RWPE1 (cell line): ENCODE measurements around the gene CLMN.
"Not testable (repeated sequence)": the region's sequence is repeated elsewhere in the genome, so short reads cannot be mapped to it uniquely, and the experiment has no call there.

Experiments
- CTCF ChIA-PET: fragments of 350-600 bp; sonication (Branson Sonifier 250); formaldehyde crosslinking; extraction: SDS; loops from one replicate; lab custom pipeline; 2021; lab: Yijun Ruan, JAX
- POLR2A ChIA-PET: fragments of 400-600 bp; formaldehyde crosslinking; extraction: SDS; loops from one replicate; lab custom pipeline; 2020; ENCODE audit warnings: antibody characterized with exemption; ENCODE audit not compliant: low non-redundant PET; lab: Yijun Ruan, JAX
- DNase-seq: peaks from one replicate; pipeline ENCODE4 v3.0.0; 2012; ENCODE audit warnings: low spot score
- H3K27ac ChIP-seq: fragments of 450-650 bp; 2 replicates; pipeline ENCODE4 v1.5.1; 2017
- TF ChIP-seq, protein P1 (sequence below): fragments of 450-650 bp; conservative IDR thresholded peaks from 2 replicates; pipeline ENCODE4 v1.5.1; 2017; ENCODE audit warnings: low read depth, mild to moderate bottlenecking

The CLMN gene

DNA sequence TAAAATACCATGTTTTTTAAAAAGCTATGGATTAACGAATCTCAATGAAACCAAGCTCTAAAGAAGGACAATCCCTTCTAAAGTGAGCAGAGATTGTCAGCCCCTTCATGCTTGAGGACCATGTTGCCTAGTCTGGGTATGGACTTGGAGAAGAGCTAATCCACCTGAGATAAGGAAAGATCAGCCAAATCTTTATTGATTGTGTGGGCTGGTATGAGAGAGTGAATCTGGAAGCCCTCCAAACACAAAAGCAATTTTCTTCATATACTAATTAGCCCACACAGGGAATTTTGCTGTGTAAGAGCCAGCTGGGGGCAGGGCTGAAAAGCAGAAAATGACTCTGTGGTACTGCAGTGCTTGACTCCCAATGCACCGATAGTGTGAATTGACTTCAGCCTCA is 115.0 kb downstream of the CLMN start:
- H3K27ac ChIP-seq = no peak overlapping the region
- ChIA-PET POLR2A (no interaction called here), CTCF (interaction anchor here (0.6 to 0.7 kb wide), 2 partner anchors 8 to 1174 kb away, joined by 3 read pairs; no protein-coding TSS in a partner anchor)
- no peak for DNase-seq
- TF ChIP-seq, protein P1, sequence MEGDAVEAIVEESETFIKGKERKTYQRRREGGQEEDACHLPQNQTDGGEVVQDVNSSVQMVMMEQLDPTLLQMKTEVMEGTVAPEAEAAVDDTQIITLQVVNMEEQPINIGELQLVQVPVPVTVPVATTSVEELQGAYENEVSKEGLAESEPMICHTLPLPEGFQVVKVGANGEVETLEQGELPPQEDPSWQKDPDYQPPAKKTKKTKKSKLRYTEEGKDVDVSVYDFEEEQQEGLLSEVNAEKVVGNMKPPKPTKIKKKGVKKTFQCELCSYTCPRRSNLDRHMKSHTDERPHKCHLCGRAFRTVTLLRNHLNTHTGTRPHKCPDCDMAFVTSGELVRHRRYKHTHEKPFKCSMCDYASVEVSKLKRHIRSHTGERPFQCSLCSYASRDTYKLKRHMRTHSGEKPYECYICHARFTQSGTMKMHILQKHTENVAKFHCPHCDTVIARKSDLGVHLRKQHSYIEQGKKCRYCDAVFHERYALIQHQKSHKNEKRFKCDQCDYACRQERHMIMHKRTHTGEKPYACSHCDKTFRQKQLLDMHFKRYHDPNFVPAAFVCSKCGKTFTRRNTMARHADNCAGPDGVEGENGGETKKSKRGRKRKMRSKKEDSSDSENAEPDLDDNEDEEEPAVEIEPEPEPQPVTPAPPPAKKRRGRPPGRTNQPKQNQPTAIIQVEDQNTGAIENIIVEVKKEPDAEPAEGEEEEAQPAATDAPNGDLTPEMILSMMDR = no peak

DNA sequence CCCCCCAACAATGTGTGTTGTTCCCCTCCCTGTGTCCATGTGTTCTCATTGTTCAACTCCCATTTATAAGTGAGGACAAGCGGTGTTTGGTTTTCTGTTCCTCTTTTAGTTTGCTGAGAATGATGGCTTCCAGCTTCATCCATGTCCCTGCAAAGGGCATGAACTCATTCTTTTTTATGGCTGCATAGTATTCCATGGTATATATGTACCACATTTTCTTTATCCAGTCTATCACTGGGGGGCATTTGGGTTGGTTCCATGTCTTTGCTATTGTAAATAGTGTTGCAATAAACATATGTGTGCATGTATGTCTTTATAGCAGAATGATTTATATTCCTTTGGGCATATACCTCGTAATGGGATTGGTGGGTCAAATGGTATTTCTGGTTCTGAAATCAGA is 118.0 kb downstream of the CLMN start:
- POLR2A ChIA-PET, H3K27ac ChIP-seq, CTCF ChIA-PET, DNase-seq: not testable (repeated sequence)

DNA sequence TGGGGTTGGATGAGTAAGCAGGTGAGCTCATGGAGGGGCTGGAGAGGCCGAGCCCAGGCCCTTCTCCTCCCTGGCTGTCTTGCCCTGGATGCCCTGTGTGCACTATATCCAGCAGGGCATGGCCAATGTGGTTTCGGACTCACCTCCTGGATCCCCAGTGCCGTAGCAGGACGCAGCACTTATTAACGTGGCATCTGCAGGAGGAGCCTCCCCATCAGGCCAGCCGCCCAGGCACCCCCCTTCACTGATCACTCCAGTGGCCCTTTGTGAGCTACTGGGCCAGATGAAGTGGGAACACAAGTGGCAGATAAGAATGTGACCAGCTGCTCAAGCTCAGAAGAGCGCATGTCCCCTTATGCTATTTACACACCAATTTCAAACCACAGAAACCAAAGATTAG is 119.3 kb downstream of the CLMN start:
- H3K27ac ChIP-seq = no peak overlapping the region
- CTCF ChIA-PET = no interaction called here
- TF ChIP-seq, protein P1 = no peak
- DNase-seq = no peak
- POLR2A ChIA-PET = no interaction called here

GRCh38 chr14:95199298-95199983 is 120.3 kb downstream of the CLMN start:
- TF ChIP-seq, protein P1 = no peak
- ChIA-PET CTCF (no interaction called here), POLR2A (no interaction called here)
- H3K27ac ChIP-seq = no peak overlapping the region
- DNase-seq = no peak

GRCh38 chr14:95198320-95198719 is 121.4 kb downstream of the CLMN start:
- no peak overlapping the region for H3K27ac ChIP-seq
- DNase-seq = no peak
- CTCF ChIA-PET = no interaction called here
- TF ChIP-seq, protein P1 = no peak
- POLR2A ChIA-PET = no interaction called here

GRCh38 chr14:95197551-95197950 is 122.2 kb downstream of the CLMN start:
- TF ChIP-seq, protein P1 = no peak
- H3K27ac ChIP-seq = no peak overlapping the region
- peak; percentile 32 for DNase-seq
- POLR2A ChIA-PET = no interaction called here
- CTCF ChIA-PET = no interaction called here

DNA sequence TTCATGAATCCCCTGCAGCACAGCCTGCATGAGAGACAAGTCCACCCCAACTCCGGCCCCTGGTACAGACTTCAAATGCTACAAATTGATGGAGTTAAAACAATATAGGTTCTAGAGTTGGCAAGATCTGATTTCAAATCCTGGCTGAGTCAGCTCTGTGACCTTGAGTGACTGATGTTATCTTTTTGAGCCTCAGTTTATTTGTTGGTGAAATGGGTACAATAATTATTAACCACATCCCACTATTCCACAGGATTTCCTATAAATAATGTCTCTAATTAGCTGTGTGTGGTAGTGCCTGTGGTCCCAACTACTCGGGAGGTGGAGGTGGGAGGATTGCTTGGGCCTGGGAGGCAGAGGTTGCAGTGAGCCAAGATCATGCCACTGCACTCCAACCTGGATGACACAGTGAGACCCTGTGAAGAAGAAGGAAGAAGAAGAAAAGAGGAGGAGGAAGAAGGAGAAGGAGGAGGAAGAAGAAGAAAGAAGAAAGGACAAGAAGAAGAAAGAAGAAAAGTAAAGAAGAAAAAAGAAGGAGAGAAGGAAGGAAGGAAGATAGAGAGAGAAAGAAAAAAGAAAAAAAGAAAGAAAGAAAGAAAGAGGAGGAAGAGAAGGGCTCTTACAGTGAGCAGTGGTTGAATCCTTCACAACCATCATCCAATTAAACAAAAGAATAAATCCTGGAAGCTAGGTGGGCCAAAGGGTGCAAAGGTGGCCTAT is 122.7 kb downstream of the CLMN start:
- H3K27ac ChIP-seq = no peak overlapping the region
- DNase-seq = no peak
- TF ChIP-seq, protein P1 = no peak
- ChIA-PET CTCF (no interaction called here), POLR2A (no interaction called here)
